NCI-H748 treated with DMSO at 0.1 percent for 48 hours (cell line): ENCODE measurements around the gene APMAP.
A peak's percentile ranks its signal among the peaks of the same experiment; 100 is the strongest.
"Not testable (repeated sequence)": the region's sequence is repeated elsewhere in the genome, so short reads cannot be mapped to it uniquely, and the experiment has no call there.

ENCODE experiments used
- DNase-seq: peaks from one replicate; lab custom pipeline; 2025; lab: John Stamatoyannopoulos, UW

Gene APMAP

DNA sequence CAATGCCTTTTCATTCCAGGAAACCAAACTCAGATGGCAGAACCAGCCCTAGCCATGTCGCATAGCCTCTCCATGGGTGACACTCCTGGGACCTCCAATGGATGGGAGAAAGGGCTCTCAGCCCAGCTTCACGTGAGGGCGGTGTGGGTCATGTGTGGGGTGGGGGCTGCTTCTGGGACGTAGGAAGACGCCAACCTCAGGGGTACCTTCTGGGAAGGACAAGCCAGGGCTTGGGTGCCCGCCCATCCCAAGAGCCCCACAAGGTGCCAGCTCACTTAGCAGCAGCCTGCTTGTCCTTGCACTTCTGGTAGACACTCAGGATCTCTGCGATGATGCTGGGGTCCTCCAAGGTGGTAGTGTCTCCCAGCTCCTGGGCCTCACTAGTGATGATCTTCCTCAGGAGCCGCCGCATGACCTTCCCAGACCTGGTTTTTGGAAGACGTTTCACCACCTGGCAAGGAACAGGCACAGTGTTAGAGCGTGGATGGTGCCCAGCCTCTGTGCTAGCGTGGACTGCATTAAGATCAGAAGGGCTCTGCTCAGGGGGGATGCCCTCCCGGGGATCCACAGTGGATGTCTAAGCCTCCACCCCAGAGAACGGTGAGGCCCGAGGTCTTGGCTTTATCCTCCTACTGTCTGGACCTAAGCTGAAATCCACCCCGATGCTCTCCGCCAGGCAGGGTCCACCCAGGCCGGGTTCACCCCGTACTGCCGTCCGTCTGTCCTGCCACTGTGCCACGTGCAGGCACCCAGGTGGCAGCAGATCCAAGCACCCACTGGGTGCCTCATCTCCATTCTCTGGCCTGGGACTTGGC is 15.1 kb upstream of the APMAP start:
- DNase-seq: no peak

DNA sequence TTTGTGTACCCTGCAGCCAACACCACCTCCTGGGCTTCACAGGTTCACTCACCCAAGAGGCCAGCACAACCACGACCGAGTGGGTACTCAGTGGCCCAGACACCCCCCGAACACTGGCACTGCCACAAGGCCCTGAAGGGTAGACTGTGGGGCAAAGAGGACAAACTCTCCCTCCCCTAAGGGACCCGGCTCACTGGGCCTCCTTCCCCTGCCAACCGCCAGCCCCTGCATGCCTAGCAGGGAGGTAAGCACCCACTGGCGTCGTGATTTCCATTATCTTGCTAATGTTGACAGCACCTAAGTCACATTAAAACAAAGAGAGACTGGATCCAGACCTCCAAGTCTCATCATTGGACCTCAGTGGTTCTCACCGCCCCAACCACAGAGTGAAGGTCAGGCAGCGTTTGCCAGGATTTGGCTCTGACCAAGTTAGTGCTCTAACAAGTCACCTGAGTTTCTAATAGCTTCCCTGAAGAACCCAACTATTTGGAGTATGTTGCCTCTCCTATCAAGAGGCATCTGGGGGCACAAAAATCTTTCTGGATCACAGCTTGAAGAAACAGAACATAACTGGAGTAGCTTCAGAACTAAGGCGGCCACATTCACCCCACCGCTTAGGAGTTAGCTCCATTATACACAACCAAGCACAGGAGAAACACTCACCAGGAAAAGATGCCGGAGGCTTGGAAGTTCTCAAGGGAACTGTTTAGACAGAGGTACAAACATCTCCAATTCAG is 14.0 kb upstream of the APMAP start:
- DNase-seq: no peak

DNA sequence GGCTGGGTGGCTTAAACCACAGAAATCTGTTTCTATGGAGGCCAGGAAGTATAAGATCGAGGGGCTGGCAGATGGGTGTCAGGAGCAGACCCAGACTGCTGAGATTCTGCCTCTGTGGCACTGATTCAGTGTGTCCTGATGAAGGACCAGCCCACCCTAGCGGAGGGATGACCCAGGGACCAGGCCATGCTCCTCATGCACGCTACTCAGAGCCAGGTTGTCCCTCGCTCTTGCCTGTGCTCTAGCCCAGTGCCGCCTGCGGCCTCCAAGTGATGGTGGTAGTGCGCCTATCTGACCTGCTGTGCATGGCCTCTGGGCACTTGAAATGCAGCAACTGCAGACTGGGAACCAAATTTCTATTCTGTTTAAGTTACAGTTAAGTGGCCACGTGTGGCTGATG is 13.1 kb upstream of the APMAP start:
- no peak for DNase-seq

DNA sequence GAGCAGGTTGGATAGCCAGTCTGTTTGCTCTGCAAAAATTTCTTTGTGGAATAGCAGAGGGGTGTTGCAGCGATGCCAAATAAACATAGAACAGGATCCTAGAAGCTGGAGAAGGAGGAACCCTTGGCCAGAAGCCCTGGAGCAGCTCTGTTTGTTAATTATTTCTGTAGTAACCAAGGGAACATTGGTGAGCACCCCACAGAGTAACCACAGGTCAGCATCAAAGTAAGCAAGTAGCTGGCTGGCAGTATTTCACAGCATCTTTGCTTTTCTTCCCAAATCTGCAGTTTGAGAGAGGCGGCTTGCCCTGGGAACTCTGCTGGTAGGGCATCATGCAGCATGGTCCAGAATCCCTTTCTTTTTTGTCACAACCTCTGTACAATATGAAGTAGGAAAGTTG is 12.7 kb upstream of the APMAP start:
- DNase-seq: no peak

DNA sequence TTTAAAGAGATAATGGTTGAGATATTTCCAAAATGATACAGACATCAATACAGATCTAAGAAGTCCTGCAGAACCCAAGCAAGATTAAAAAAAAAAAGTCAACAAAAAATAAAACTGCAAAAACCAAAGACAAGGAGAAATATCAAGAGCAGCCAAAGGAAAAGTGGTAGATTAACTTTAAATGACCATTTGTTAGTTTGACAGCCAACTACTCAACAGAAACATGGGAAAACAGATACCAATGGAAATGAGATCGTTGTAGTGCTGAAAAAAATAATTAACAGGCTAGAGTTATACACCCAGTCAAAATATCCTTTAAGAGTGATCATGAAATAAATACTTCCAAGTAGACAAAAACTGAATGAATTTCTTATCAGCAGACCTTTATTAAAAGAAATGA is 10.5 kb upstream of the APMAP start:
- DNase-seq: no peak

DNA sequence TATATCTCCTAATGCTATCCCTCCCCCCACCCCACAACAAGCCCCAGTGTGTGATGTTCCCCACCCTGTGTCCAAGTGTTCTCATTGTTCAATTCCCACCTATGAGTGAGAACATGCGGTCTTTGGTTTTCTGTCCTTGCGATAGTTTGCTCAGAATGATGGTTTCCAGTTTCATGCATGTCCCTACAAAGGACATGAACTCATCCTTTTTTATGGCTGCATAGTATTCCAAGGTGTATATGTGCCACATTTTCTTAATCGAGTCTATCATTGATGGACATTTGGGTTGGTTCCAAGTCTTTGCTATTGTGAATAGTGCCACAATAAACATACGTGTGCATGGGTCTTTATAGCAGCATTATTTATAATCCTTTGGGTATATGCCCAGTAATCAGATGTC is 8.8 kb upstream of the APMAP start:
- not testable (repeated sequence) for DNase-seq

DNA sequence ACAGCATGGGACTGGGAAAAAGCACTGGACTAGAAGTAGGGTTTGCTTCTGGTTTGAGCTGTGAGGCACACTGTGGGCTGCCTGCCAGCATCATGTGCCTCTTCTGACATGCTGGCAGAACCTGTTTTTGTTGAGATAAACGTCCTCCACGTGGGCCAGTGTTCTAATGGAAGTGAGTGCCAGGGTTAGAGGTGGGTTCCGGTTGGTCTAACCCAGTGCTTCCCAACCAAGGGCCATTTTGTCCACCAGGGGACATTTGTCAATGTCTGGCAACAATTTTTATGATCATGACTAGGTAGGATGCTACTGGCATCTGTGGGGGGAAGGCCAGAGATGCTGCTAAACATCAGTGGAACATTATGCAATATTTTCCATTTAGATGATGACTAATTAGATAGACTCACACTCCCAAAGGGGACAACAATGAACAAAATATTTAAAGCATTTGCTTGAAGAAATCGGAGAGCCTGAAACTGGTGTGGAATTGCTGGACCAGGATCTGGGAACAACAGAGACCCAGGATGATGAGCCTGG is 7.8 kb upstream of the APMAP start:
- no peak for DNase-seq

DNA sequence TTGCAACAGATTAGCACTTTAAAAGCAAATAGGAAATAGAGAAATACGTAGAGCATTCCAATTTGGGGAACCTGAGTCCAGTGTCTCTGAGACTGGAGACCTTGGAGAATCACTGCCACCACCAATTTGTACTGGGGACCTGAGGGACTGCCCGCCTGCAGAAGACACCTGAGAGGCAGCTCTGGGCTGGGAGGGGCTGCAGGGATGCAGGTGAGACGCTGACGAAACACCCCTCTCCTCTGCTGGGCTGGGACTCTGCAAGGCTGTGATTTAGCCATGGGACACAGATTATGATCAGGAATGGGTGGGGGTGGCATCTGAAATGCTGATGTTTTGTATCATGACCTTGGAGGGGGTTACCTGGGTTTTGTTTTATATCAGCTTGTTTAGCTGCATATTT is 7.0 kb upstream of the APMAP start:
- DNase-seq: no peak

DNA sequence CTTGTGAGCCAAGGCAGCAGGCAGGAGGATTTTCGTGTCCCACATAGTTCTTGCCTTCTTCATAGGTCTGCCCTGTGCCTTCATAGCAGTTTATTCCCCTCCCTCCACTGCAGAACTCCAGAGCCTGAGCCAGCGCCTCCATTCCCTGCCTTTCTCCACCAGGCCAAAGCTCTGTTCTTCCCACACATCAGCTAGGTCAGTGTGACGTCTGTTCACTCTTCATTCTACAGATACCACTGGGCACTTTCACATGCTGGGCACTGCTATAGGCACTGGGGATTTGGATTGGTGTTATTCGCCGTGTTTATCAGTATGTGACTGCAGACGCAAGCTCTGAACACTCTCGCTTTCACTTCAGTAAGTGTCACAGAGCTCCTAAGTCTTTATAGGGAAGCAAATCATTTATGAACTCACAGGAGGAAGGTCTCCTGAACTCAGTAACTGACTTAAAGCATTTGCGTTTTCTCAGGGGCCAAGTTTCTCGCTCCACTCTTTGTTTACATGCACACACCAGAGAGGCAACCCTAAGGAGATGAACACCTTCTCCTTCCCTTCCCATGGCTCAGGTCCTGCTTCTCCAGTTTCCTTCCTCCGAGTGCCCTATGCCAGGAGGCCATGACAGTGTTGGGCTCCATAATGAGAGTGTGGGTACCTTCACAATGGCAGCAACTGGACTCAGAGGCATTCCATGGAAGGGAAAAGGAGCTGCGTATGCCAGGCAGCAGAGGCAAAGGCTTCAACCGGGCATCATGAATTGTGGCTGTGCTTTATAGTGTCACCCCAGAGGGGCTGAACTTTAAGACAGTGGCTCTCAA is 6.3 kb upstream of the APMAP start:
- DNase-seq: no peak

DNA sequence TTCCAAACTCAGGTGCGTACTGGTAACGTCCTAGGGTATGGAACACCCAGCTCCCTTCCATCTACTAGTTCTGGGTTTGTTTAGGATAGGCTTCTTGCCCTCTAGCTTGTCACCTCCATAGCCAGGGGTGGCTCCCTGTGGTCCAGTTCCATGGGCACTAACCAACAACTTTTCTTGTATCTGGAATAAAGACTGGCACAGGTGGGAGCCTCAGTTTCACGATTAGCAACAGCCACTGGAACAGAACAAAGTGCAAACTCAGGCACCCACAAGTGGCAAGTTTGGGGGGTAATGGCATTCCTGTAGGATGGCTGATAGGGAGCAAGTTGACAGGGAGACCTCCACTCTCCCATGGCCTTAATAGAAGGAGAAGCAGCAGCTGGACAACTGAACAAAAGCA is 5.6 kb upstream of the APMAP start:
- DNase-seq: no peak

DNA sequence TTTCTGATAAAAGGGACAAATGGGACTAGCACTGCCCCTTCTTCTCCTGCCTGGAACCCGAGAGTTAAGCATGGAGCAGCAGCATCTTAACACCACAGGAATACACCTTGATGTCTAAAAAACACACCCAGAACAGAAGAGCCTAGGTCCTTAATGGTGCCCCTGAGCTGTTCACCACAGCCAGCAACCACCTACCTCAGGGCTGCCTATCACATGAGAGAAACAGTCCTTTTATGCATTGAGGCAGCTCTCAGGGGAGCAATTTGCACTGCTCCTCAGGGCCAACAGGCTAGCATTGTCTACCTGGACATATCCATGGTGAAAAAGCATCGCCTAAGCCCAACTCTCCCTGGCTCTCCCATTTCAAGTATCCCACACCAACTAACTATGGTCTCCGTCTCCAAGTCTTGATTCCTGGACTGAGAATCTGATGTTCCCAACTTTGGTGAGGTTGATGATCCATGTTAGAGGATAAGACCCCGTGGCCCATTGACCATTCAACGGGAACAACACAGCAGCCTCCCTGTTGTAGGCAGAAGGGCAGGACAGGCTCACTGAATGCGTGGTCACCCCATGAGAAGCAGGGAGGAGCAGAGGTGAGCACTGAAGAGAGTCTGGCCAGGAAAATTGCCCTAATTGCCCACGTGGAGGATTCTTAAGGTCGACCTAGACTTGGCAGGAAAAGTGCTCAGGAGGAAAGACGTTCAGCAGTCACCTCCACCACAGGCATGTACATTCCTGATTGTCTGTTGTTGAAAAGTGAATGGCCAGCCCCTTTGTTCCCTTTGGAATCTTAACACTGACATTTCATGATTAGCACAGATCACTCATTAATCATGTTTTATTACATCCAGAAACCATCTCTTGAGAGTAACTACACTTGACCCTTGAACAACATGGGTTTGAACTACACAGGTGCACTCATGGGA is 4.2 kb upstream of the APMAP start:
- no peak for DNase-seq

DNA sequence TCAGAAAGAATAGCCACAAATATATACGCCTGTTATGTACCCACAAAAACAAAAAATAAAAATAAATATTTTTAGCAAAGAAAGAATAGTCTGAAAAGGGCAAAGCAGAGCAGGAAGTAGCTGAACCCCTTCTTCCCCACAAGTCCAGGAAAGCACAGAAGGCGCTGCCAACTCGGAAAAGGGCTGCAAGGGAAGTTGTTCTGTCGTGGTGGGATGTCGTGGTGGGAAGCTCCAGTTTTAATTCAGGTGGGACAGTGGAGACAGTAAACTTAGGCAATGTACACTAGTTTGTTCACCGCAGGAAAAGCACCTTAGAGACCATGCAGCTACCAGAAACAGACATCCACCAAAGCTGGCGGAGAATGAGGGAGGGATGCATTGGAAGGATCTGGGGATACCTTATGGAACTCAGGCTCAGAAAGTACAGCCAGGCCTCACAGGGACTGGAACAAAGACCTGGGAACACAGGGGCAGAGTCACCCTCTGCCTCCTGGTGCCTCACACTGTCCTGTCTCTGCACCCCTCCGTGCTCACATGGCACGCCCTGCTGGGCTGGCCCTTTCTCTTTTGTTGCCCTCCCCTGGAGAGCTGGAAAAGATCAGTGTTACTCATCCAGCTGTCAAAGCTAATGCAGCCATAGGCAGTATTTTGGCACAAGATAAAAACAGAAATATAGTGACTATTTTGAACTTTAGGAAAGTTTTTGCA is 3.3 kb upstream of the APMAP start:
- no peak for DNase-seq

DNA sequence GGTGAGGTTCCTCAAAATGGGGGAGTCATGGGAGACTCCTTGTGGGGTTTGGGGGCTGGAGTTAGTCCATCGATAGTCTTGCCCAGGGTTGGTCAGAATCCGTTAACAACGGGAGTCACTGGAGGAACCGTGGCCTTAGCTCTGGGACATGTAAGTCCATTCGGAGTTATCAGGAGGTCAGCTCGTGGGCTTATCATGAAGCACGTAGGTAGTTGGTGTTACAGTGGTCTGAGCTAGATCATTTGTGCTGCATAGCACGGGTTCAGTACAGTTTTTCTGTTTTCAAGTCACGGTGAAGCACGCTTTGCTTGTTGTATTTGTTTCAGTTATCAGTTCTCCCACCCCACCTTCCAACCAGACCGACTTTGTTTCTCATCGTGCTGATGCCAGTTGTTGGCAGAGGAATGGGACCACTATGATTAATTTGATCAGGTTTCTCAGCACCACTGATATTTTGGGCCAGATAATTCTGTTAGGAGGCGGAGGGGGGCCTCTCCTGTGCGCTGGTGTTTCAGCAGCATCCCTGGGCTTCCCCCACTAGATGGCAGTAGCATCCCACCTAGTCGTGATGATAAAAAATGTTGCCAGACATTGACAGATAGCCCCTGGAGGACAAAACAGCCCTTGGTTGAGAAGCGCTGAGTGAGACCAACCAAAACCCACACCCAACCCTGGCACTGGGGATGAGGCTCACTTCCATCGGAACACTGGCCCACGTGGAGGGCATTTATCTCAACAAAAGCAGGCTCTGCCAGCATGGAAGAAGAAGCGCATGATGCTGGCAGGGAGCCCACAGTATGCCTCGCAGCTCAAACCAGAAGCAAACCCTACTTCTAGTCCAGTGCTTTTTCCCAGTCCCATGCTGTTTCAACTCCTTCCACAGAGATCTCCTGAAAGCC is 2.2 kb upstream of the APMAP start:
- peak; percentile 60 for DNase-seq

DNA sequence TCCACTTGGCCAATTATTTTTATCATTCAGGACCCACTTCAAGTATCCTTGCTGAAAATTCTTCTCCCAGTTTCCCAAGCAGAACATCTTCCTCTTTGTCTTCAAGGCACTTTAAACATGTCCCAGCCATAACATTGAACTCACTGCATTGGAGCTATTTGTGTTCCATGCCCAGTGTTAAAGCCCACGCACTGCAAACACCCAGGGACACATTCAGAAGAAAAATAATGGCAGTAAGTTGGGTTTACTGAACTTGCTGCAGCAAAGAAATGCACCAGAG is 1.6 kb upstream of the APMAP start:
- DNase-seq: no peak

DNA sequence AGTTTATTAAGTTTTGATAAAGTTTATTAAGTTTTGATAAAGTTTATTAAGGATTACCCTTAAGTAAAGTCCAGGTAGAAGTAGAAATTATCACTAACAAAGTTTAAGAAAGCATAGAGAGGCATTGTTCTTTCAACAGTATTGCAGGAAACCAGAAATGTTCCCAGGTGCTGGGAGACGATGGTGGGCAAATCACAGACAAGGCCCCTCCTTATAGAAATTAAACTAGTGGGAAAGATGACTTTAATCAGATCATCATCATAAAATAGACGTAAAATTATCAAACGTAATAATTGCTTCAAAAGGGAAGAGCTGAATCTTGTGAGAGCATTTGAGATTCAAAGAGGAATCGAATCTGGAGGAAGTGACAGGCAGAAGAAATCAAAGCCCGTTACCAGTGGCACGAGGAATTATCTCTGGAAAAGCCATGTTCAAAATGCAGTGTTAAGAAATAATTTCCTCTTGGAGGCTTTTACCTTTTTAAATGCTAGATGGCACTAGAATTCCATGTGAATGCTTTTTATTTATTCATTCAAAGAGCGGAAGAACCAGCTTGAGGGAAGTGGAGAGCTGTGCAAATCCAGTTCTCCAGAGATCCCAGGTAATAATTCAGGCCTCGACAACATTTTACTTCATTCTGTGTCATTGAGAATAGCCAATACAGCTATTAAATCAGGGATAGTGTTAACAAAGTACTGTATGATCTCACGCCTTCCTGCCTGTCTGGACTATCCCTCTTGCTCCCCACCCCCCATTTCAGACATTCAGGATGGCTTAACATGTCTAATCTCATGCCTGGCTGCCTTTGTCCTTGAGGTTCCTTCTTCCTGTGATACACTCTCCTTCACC is 1.0 kb upstream of the APMAP start:
- peak; percentile 12 for DNase-seq

DNA sequence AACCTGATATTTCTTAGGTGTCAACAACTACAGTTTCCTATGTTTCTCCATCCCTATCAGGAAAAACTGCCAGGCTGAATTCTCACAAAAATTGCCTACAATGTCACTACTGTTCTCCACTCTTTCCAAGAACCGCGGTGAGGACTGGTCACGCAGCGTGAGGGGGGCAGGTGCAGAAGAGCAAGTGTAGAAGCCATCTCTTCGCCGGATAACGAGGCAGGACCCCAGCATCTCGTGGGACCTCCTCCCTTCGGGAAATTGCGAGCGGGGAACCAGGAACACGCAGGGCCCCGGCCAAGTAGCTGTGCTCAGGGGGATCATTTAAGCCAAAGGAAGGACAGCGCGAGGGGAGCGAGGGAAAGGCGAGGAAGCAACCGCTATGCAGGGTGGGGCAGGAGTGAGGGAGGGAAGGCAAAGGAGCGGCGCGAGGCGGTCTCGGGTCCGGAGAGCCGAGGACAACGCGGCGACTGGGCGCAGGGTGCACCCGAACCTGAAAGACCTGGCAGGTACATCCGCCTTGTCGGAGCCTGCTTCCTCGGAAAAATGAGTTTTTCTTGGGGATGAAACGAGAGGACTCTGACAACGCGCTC is 559 bp downstream of the APMAP start:
- peak; percentile 51 for DNase-seq

DNA sequence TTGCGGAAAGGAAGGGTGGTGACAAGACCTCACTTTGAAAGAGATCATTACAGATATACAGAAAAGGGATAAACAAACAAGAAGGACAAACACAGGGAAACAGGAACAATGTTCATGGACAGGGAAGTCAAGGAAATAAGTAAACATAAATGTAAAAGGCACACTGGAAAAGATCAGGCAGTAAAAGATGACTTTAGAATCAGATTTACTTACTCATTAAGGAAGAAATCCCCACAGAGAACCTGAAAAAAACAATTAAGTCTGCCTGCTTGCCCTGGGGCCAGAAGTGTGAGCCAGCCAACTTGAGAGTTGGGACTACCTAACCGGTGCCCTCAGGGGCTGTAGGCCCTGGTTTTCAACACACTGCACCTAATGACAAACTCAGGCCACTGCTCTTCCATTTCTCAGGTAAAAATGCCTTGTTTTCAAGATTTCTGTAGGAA is 1.7 kb downstream of the APMAP start:
- no peak for DNase-seq

DNA sequence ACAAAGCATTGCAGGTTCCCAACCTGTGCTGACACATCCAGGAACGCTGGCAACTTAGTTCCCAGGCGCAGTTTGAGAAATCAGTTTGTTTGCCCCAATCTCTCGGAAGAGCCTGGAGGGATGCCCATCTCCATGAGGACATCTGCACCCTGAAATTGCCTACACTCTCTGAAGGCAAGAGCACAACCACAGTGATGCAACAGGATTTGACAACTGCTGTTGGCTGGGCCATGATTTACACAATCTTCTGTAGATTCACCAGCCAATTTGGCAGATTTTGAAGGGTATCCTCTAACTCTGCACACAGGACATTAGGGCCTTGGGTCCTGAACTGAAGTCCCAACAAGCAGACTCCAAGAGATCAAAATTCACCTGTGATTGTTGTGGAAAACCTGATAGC is 3.4 kb downstream of the APMAP start:
- no peak for DNase-seq
